K562 (cell line): ENCODE measurements around the gene RHOC. TPM values are rescaled to one million over a fixed set of nuclear protein-coding genes. Genes with fewer than 3 reads are reported as not detected.

Experiments
- ARHGAP35 ChIP-seq: fragments of 450-650 bp; IDR thresholded peaks from 2 replicates; pipeline ENCODE4 v1.6.1; 2018; ENCODE audit not compliant: partially characterized antibody
- ATF3 ChIP-seq, 2 experiments: fragments of 450-650 bp in 1 of 2; sonication (generic) in 1 of 2; formaldehyde crosslinking in 1 of 2; IDR thresholded peaks in 1 of 2; conservative IDR thresholded peaks in 1 of 2; 2 replicates each; pipeline versions ENCODE4 v1.6.1 to v1.8.1; 2016 to 2023; ENCODE audit warnings: mild to moderate bottlenecking in 2 of 2, moderate library complexity in 2 of 2, inconsistent platforms in 1 of 2, missing genetic modification reagents in 1 of 2
- ATF4 ChIP-seq: fragments of 450-650 bp; formaldehyde crosslinking; IDR thresholded peaks from 2 replicates; pipeline ENCODE4 v1.4.0; 2022; ENCODE audit warnings: mild to moderate bottlenecking, moderate library complexity
- CCAR2 ChIP-seq: fragments of 200-400 bp; formaldehyde crosslinking; IDR thresholded peaks from 2 replicates; pipeline ENCODE4 v1.6.1; 2017; ENCODE audit warnings: mild to moderate bottlenecking, low read depth, low read length
- CREM ChIP-seq: IDR thresholded peaks from 2 replicates; pipeline ENCODE4 v1.6.1; 2014; ENCODE audit warnings: antibody characterized with exemption, low read depth
- DPF2 ChIP-seq: fragments of 450-650 bp; IDR thresholded peaks from 2 replicates; pipeline ENCODE4 v1.6.1; 2016
- EP300 ChIP-seq: IDR thresholded peaks from 2 replicates; pipeline ENCODE4 v1.6.1; 2012; ENCODE audit warnings: low read length, improper control_type of control experiment
- KLF13 ChIP-seq: fragments of 450-650 bp; IDR thresholded peaks from 2 replicates; pipeline ENCODE4 v1.6.1; 2016; ENCODE audit warnings: missing genetic modification characterization, low read depth, mild to moderate bottlenecking, missing compliant biosample characterization, moderate library complexity, borderline replicate concordance
- MAFG ChIP-seq: fragments of 450-650 bp; conservative IDR thresholded peaks from 2 replicates; pipeline ENCODE4 v1.6.1; 2016; ENCODE audit warnings: missing genetic modification characterization, missing compliant biosample characterization
- RBM34 ChIP-seq: fragments of 200-400 bp; formaldehyde crosslinking; IDR thresholded peaks from 2 replicates; pipeline ENCODE4 v1.6.1; 2018; ENCODE audit warnings: low read length, borderline replicate concordance; ENCODE audit not compliant: insufficient read depth
- SETDB1 ChIP-seq: IDR thresholded peaks from one replicate; pipeline ENCODE4 v1.6.1; 2012; ENCODE audit warnings: low read length, control low read depth, inconsistent platforms
- SMARCA4 ChIP-seq: fragments of 450-650 bp; IDR thresholded peaks from 2 replicates; pipeline ENCODE4 v1.6.1; 2016
- TOE1 ChIP-seq, 2 experiments: fragments of 450-650 bp in 1 of 2; sonication (generic) in 1 of 2; formaldehyde crosslinking in 1 of 2; IDR thresholded peaks; 2 replicates each; pipeline versions ENCODE4 v1.7.1 to v1.8.0; 2016 to 2022; ENCODE audit warnings: borderline replicate concordance in 2 of 2, mild to moderate bottlenecking in 2 of 2, antibody characterized with exemption in 1 of 2, inconsistent platforms in 1 of 2, low read depth in 1 of 2, missing genetic modification reagents in 1 of 2, moderate library complexity in 1 of 2
- TRIM28 ChIP-seq: fragments of 450-650 bp; IDR thresholded peaks from 2 replicates; pipeline ENCODE4 v1.6.1; 2017
- polyA plus RNA-seq, 8 experiments: library from polyadenylated mRNA; depleted of rRNA in 4 of 8; stranded (reverse) in 5 of 8; unstranded in 3 of 8; fragments of >200 nt; fragmentation: Nextera tagmentation in 2 of 8; fragmentation: Illumina TruSeq in 1 of 8; extraction: Ambion mirVana in 2 of 8; extraction: Trizol in 1 of 8; gene quantifications; 2 replicates each; pipeline versions ENCODE4 v1.2.1 to v1.2.3, GENCODE V29; 2011 to 2014; ENCODE audit warnings: inconsistent platforms in 1 of 8, missing spikeins in 1 of 8
- total RNA-seq, 7 experiments: library from RNA; depleted of rRNA in 6 of 7; stranded (reverse); fragments of >200 nt in 6 of 7; fragmentation: Illumina TruSeq in 2 of 7; extraction: Trizol in 2 of 7; gene quantifications; 2 replicates each; pipeline versions ENCODE4 v1.2.1 to v1.2.3, GENCODE V29; 2011 to 2021; ENCODE audit warnings: low replicate concordance in 1 of 7
- TF ChIP-seq, protein P1 (sequence below): fragments of 200-800 bp; sonication (Bioruptor generic); IDR thresholded peaks from 2 replicates; pipeline ENCODE4 v1.6.1; 2017; ENCODE audit warnings: missing genetic modification characterization, missing compliant biosample characterization
- TF ChIP-seq, protein P2 (sequence below): fragments of 450-650 bp; IDR thresholded peaks from 2 replicates; pipeline ENCODE4 v1.6.1; 2016; ENCODE audit warnings: missing biosample characterization, missing genetic modification characterization

Gene RHOC
- total and polyA plus RNA-seq, 9 of the 15 experiments (the other 6 are each of a cell fraction or from before 2014, with no cell fraction given), result 35.2 to 364 (median 204) TPM

DNA sequence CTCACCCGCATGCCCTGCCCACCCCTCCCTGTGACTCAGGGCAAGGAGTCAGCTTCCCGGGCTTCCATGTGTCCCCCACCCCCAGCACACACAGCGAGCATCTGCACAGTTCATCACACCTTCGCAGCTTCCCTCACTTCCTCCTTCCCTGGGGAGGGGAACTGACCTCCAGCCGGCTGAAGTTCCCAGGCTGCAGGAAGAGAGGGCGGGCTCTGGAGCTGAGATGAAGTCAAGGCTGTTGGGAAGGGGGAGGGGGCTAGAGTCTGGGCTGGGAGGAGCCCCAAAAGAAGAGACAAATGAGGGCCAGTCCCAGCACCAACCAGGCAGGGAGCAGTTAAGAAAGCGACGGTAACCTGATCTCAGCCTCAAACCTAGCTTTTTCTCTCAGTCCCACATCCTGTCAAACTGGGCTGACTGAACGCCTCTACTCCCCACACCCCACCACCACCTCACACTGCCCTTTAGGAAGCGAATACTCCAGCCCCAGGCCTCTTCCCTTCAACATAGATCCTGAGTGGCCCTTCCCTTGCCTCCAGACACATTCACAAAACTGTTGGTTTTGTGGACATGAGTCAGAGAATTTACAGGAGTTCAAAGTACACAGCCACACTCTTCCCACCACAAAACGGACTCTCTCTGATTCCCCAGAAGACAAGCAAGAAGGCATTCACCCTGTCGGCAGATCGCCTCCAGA lies 1.8 kb downstream of the RHOC start (continued):
- TF ChIP-seq ATF3 (IDR thresholded peaks at IDR 0.05) (peak; percentile 51), ATF3 (CRISPR knock-in tag; conservative IDR thresholded peaks at IDR 0.05) (0 out of 2 replicates have a peak, but pooled peaks have one; percentile 43), CCAR2 (no peak), TOE1 (IDR thresholded peaks at IDR 0.05; ENCODE audit: borderline replicate concordance) (peak; percentile 61; the same call in 1 of the 2 replicates), TOE1 (CRISPR knock-in tag; IDR thresholded peaks at IDR 0.05; ENCODE audit: borderline replicate concordance, low read depth) (no peak), ATF4 (CRISPR knock-in tag) (no peak), MAFG (tag) (no peak), EP300 (peak; percentile 53; the same call in 1 of the 2 replicates), ARHGAP35 (no peak), RBM34 (no peak), SETDB1 (peak; percentile 3), CREM (peak; percentile 78), TRIM28 (0 out of 2 replicates have a peak, but pooled peaks have one; percentile 23), DPF2 (peak; percentile 79), SMARCA4 (peak; percentile 77), KLF13 (no peak)
- TF ChIP-seq, protein P1, sequence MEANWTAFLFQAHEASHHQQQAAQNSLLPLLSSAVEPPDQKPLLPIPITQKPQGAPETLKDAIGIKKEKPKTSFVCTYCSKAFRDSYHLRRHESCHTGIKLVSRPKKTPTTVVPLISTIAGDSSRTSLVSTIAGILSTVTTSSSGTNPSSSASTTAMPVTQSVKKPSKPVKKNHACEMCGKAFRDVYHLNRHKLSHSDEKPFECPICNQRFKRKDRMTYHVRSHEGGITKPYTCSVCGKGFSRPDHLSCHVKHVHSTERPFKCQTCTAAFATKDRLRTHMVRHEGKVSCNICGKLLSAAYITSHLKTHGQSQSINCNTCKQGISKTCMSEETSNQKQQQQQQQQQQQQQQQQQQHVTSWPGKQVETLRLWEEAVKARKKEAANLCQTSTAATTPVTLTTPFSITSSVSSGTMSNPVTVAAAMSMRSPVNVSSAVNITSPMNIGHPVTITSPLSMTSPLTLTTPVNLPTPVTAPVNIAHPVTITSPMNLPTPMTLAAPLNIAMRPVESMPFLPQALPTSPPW (CRISPR knock-in tag), result peak; percentile 92
- TF ChIP-seq, protein P2, sequence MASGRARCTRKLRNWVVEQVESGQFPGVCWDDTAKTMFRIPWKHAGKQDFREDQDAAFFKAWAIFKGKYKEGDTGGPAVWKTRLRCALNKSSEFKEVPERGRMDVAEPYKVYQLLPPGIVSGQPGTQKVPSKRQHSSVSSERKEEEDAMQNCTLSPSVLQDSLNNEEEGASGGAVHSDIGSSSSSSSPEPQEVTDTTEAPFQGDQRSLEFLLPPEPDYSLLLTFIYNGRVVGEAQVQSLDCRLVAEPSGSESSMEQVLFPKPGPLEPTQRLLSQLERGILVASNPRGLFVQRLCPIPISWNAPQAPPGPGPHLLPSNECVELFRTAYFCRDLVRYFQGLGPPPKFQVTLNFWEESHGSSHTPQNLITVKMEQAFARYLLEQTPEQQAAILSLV, result no peak
